ENCODE data around the gene GOLGA8H. TPM values are rescaled to one million over a fixed set of nuclear protein-coding genes. Genes with fewer than 3 reads are reported as not detected.
A peak's percentile ranks its signal among the peaks of the same experiment; 100 is the strongest.
"Not testable (repeated sequence)": the region's sequence is repeated elsewhere in the genome, so short reads cannot be mapped to it uniquely, and the experiment has no call there.

The GOLGA8H gene
- under 1 TPM in 1 of 2 experiments, not detected in 1; 0.36 TPM for total RNA-seq

GRCh38 chr15:30603796-30604195 is at the start of gene GOLGA8H:
Gene GOLGA8H, plus strand, starts transcription at chr15:30604028. Its CDS starts 98 bp downstream, at chr15:30604126.
- H3K36me3 Mint-ChIP-seq, H3K27me3 Mint-ChIP-seq, H3K27ac Mint-ChIP-seq, DNase-seq, H3K9me3 Mint-ChIP-seq, H3K4me3 Mint-ChIP-seq, H3K4me1 Mint-ChIP-seq: not testable (repeated sequence)

- not testable (repeated sequence) for DNase-seq
Observed at GRCh38 chr15:30566949-30567348, 36.9 kb upstream of the GOLGA8H start.

GRCh38 chr15:30573012-30573491 is 30.8 kb upstream of the GOLGA8H start:
- H3K27ac Mint-ChIP-seq, H3K36me3 Mint-ChIP-seq, H3K4me3 Mint-ChIP-seq, H3K27me3 Mint-ChIP-seq, H3K4me1 Mint-ChIP-seq, DNase-seq, H3K9me3 Mint-ChIP-seq: not testable (repeated sequence)

More at GRCh38 chr15:30566949-30567348, 36.9 kb upstream of the GOLGA8H start:
- not testable (repeated sequence) for H3K4me1 Mint-ChIP-seq, H3K27me3 Mint-ChIP-seq, H3K36me3 Mint-ChIP-seq, H3K4me3 Mint-ChIP-seq, H3K9me3 Mint-ChIP-seq, H3K27ac Mint-ChIP-seq

- H3K4me3 Mint-ChIP-seq, H3K4me1 Mint-ChIP-seq: not testable (repeated sequence)
Observed at GRCh38 chr15:30579394-30579970, 24.3 kb upstream of the GOLGA8H start.

GRCh38 chr15:30580716-30581115 is 23.1 kb upstream of the GOLGA8H start:
- not testable (repeated sequence) for H3K36me3 Mint-ChIP-seq, H3K9me3 Mint-ChIP-seq, H3K4me3 Mint-ChIP-seq, DNase-seq, H3K27me3 Mint-ChIP-seq, H3K4me1 Mint-ChIP-seq, H3K27ac Mint-ChIP-seq

More at GRCh38 chr15:30579394-30579970, 24.3 kb upstream of the GOLGA8H start:
- DNase-seq, H3K36me3 Mint-ChIP-seq, H3K9me3 Mint-ChIP-seq, H3K27me3 Mint-ChIP-seq, H3K27ac Mint-ChIP-seq: not testable (repeated sequence)

- H3K27me3 Mint-ChIP-seq, H3K36me3 Mint-ChIP-seq, H3K27ac Mint-ChIP-seq, DNase-seq, H3K4me3 Mint-ChIP-seq, H3K9me3 Mint-ChIP-seq, H3K4me1 Mint-ChIP-seq: not testable (repeated sequence)
Observed at GRCh38 chr15:30598953-30599352, 4.9 kb upstream of the GOLGA8H start.

GRCh38 chr15:30612271-30612670 is 8.4 kb downstream of the GOLGA8H start:
- not testable (repeated sequence) for H3K27ac Mint-ChIP-seq, H3K27me3 Mint-ChIP-seq, H3K4me1 Mint-ChIP-seq, DNase-seq, H3K36me3 Mint-ChIP-seq, H3K9me3 Mint-ChIP-seq, H3K4me3 Mint-ChIP-seq

- DNase-seq, H3K36me3 Mint-ChIP-seq: not testable (repeated sequence)
Observed at GRCh38 chr15:30621342-30621741, 17.5 kb downstream of the GOLGA8H start.

GRCh38 chr15:30625436-30626193 is 21.8 kb downstream of the GOLGA8H start, which contains the start of gene ARHGAP11B:
Gene ARHGAP11B, plus strand, starts transcription at chr15:30626128.
- H3K9me3 Mint-ChIP-seq, H3K4me1 Mint-ChIP-seq, H3K27me3 Mint-ChIP-seq: not testable (repeated sequence)
- Mint-ChIP-seq H3K36me3 (peaks cover 15% of the 10 kb centered on the region), H3K4me3 (peak within 1 kb of the TSS; percentile 99), H3K27ac (peak within 1 kb of the TSS; percentile 96)
- DNase-seq = peak; percentile 94

More at GRCh38 chr15:30621342-30621741, 17.5 kb downstream of the GOLGA8H start:
- not testable (repeated sequence) for H3K4me3 Mint-ChIP-seq, H3K9me3 Mint-ChIP-seq, H3K27ac Mint-ChIP-seq, H3K27me3 Mint-ChIP-seq, H3K4me1 Mint-ChIP-seq

GRCh38 chr15:30626194-30626565 is 22.4 kb downstream of the GOLGA8H start:
- not testable (repeated sequence) for DNase-seq, H3K4me1 Mint-ChIP-seq, H3K9me3 Mint-ChIP-seq, H3K27me3 Mint-ChIP-seq
- H3K36me3 Mint-ChIP-seq = peaks cover 15% of the 10 kb centered on the region
- H3K27ac Mint-ChIP-seq = peak overlapping the region; percentile 96
- peak overlapping the region; percentile 99 for H3K4me3 Mint-ChIP-seq

- not testable (repeated sequence) for DNase-seq, H3K9me3 Mint-ChIP-seq, H3K4me1 Mint-ChIP-seq, H3K27me3 Mint-ChIP-seq
- H3K36me3 Mint-ChIP-seq = peaks cover 15% of the 10 kb centered on the region
- H3K27ac Mint-ChIP-seq = peak overlapping the region; percentile 96
- peak overlapping the region; percentile 99 for H3K4me3 Mint-ChIP-seq
Observed at GRCh38 chr15:30626632-30627031, 22.8 kb downstream of the GOLGA8H start.

GRCh38 chr15:30650012-30650929 is 46.4 kb downstream of the GOLGA8H start:
- Mint-ChIP-seq H3K9me3 (no peaks in the 10 kb centered on the region), H3K36me3 (peaks cover 38% of the 10 kb centered on the region), H3K27me3 (no peaks in the 10 kb centered on the region), H3K4me1 (peaks cover 10% of the 10 kb centered on the region), H3K27ac (no peak overlapping the region), H3K4me3 (no peak overlapping the region)
- no peak for DNase-seq

GRCh38 chr15:30661154-30661553 is 57.3 kb downstream of the GOLGA8H start:
- DNase-seq, H3K36me3 Mint-ChIP-seq, H3K4me3 Mint-ChIP-seq, H3K9me3 Mint-ChIP-seq, H3K4me1 Mint-ChIP-seq, H3K27ac Mint-ChIP-seq, H3K27me3 Mint-ChIP-seq: not testable (repeated sequence)

All from activated naive CD8-positive, alpha-beta T cell treated with anti-CD3 and anti-CD28 coated beads for 36 hours (primary cell).